ENCODE measurements around the gene IDS.
A peak's percentile ranks its signal among the peaks of the same experiment; 100 is the strongest.
"Not testable (repeated sequence)": the region's sequence is repeated elsewhere in the genome, so short reads cannot be mapped to it uniquely, and the experiment has no call there.

The IDS gene

DNA sequence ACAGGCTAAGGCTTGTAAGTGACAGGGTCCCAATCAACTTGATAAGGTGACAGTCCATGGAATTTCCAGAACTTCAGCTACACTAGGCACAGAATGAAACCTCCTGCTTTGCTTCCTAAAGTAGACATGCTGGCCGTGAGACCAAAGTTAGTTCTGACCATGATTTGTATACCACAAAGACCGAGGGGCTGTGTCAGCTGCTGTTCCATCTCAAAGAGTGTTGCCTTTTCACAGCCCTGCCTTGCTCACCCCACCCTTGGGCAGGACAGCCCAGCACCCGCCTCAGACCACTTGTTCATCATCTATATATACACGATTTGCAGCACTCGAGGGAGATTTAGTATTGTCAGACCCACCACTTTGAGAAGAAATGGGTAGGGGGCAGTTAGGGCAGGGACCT is 5.3 kb downstream of the IDS start:
- DNase-seq, result no peak

DNA sequence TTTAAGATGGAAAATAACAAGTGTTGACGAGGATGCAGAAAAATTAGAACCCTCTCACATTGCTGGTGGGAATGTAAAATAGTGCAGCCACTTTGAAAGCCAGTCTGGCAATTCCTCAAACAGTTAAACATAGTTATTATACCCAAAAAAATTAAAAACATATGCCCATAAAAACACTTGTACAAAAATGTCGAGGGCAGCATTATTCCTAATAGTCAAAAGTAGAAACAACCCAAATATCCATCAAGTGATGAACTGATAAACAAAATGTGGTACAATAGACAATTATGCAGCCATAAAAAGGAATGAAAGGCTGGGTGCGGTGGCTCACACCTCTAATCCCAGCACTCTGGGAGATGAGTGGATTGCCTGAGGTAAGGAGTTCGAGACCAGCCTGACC is 6.3 kb downstream of the IDS start:
- DNase-seq, result no peak

DNA sequence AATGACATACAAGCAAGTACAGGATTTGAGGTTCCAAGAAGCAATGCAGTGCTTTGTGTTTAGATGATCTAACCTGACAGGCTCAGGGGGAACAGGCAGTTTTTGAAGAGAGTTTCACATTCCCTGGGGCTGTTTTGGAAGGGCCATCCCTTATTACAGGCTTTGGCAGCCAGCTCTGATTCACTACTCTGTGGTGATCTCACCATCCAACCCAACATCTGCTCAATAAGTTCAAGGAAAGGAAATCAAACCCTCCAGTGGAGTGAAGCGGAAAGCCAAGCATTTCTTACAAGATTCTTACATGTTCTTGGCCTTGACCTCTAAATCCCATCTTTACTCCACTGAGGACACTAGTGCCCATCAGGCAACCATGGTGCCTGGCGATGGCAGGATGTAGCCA is 7.5 kb downstream of the IDS start:
- DNase-seq, result no peak

DNA sequence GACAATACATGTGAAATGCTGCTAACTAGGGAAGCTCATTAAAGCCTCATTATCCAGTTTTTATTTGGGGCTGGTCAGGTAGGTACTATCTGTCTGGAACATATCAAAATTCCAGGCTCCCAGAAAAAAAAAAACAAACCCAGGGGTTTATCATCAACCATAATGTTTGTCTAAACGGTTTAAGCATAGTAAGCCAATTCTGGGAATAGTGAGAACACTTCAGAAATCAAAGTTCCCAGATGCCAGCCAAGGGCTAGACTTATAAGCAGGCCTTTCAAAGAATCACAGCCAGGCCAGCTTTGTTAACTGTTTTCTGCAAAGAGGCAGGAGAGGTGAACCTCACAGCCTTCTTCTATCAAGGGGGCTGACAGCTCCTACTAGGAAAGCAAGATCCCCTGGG is 8.1 kb downstream of the IDS start:
- DNase-seq, result no peak

DNA sequence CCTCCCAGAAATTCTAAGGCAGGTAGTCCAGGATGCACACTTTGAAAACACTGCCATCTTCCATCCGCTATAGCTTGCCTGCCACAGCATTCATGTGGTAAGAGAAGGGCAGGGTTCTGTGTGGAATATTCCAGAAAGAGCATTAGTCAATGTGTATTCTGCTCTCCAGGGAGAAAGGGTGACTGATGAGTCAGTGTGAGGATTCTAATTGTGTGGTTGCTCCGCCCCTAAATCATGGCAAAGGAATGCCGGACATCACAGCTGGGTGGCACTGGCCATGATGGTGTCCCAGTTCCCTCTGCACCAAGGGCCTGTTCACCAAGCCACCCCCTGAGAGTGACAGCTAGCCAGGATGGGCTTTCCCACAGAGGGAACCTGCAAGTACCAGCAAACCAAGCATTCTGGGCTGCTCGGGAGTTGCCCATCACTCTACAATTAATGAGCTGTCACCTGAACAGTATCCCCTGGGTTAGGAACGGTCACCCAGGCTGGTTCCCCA is 9.5 kb downstream of the IDS start:
- DNase-seq, result peak in 1 of 58 donors; percentile 23

DNA sequence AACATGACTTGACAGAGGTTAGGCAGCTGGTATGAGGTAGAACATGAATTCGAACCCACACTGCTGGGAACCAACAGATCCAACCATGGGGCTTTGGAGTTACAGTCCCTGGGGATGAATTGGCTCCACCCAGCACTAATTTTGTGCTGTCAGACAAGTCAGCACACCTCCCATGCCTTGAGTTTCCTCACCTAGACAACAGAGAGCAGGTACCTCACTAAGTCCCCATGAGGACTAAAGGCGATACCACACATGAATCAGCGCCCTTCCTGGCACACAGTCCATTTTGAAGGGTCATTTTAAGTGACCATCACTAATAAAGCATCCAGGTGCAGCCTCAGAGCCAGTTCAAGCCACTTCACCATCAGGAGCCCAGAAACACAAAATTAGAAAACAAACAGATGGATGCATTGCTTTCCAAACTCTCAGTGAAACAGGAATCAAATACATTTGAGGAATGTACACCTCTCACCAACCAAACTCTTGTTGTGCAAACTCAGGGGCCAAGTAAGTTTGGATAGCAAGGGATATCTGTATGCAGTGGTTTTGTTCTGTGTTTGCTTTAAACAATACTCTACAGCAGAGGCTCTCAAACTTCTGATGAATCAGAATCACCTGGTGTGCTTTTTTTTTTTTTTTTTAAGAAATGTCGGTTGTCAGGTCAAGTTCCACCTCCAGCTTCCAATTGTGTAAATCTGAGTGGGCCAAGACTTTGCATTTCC is 10.1 kb downstream of the IDS start:
- DNase-seq, result no peak

DNA sequence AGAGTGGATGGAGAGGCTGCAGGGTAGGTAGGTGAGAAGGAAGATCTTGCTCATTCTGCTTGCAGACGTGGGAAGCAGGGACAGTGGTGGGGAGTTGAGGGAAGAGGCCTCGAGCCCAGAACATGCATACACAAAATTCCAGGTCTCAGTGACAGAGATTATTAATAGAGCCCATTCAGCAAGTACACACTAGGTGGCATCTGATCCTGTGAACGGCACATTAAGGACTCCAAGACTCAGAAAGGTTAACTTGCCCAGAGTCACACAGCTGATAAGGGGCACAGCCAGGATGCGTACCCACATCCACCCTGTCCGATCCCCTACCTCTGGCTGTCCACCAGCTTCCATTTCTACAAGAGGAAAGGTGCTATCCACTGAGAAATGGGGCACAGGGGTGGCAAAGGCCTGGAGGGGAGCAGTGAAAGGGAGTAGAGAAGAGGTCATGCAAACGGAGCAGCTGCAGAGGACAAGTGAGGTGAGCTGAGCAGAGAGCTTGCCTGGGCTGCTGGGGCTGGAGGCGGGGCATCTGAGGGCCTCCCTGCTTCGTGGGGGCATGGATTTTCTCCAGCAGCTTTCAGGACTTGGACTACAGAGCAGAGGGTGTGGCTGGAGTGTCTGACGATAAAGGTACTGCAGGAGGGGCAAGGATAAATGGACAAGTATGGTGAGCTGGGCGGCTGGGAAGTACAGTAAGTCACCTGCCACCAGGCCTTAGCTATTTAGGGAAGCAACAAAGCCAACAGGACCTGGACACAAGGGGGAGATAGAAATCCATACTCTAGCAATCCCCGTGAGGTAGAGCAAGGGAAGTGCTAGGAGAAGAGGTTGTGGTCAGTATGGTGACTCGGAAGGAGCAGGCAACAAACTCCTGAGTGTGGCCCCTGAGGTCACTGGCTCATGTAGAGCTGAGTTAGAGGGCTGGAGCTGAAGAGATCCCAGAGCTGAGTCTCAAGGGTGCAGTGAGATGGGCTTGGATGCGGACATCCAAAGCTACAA is 11.2 kb downstream of the IDS start:
- no peak for DNase-seq

DNA sequence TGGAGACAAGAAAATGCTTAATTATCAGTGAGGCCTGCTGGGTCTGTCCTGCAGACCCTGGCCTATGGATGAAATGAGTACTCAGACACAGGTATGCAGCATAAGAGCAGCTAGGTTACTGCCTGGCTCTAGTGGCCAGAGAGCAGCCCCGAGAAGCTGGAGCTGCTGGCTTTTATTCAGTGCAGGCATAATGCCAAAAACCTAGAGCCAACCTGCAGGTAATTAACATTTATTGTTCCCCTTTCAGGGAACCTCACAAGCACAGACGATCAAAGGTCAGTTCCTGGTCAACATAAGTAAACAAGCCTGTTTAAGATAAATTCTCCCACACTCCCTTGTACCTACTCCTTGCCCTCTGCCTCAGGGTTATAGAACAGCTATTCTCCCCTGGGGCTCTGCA is 13.3 kb downstream of the IDS start:
- no peak for DNase-seq

DNA sequence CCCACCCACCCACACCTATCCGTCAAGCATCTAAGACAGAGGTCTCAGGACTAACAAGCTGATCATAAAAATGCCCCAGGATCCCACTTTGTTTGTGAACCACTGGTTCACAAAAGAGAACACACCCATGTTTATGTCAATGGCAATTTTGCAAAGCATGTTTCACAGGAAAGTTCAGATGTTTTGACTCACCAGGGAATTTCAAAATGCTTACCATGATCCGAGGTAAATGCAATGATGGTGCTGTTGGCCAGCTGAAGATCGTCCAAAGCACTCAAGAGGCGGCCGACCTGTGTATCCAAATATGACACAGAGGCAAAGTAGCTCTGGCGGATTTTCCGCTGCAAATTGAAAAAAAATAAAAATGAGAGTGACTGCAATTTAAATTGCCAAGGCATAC is 15.0 kb downstream of the IDS start:
- DNase-seq, result no peak

DNA sequence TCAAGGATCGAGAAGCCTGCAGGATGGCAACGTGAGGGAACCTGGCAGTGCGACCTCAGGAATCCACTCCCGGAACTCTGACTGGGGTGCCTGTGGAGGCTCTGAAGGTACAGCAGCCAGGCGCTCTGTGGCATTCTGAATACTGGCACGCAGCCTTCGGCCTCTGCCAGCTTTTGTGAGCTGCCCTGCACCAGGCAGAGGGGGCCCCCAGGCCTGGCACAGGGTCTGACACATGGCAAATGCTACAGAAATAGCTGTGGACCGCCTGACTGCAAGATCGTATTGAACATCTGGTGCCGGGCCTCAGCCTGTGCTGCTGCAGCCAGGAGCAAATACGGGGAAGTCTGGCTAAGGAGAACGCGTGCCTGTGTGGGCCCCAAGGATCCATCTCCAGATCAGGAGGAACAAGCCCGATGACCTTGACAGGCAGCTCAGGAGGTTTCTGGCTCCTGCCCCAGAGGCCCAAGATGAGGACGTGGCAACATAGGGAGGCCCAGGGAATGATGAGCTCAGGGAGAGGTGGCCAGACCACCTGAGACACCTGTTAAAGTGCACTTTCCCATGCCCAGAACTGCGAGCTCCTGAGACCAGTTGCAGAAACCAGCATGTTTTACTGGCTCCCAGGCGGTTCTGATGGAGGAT is 16.6 kb downstream of the IDS start:
- DNase-seq, result not testable (repeated sequence)

DNA sequence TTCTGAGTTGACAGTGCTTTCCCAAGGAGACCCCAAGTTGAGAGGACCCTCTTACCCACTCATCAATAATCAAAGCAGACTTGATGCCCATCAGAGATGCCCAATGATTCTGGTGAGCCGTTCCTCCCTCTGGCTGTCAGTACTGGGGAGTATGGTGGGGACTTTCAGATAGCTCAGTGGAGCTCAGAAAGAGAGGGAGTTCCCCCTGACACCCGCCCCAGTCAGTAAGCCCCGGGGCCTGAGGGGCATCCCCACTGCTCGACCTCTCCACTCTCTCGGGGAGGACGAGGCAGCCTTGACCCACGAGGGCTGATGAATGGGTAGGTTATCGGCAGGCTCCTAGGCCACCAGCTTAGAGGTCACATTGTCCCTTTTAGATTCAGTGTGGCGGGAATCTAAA is 17.1 kb downstream of the IDS start:
- not testable (repeated sequence) for DNase-seq

DNA sequence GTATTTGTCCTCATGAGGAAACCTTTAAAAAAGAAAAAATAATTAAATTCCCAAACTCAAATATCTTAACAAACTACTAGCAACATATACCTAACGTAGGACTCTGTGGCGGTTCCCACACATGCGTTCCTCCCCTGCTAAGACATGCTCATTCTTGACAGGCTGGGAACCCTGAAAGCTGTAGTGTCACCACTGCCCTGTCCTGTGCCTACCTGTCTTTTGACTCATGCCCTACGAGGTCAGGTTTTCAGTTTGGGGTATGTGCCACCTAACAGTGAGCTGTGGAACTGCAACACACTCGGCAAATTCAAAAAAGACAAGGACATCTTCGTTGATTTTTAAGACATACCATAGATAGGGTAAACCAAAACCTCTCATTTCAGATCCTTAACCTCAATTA is 17.8 kb downstream of the IDS start:
- DNase-seq, result no peak

DNA sequence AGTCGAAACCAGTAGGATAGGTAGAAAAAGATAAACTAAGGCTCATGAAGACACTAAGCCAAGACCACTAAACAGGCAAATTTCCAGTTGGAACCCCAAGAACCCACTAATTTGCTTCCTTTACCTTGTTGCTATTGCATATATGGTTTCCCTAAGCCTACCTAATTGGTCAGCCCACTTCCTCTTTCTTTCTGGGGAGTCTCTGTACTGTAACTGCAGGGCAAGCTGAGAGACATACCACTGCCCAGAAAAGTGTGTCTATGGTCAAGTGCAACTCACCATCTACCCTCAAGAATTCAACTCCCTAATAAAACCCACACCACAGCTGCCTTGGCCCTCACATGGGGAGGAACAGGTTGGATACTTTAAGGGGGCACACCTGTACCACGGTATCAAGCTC is 28.6 kb downstream of the IDS start:
- no peak for DNase-seq

DNA sequence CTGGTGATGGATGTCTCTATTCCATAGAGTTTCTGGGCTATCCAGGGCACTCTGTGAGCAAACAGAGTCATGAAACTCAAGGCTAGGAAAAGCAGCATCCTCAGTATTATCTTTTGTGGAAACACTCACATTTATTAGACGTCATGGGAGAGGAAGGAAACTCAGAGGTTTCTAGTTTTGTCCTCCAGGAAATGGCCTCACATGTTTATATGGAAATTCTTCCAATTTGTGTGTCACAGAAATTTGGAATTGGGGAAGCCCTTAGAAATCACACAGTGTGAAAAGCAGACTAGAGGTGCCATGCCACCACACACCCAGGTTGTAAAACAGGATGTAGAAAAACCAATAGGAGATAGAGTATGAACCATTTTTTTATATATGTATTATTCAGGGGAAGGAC is 31.1 kb downstream of the IDS start:
- no peak for DNase-seq

DNA sequence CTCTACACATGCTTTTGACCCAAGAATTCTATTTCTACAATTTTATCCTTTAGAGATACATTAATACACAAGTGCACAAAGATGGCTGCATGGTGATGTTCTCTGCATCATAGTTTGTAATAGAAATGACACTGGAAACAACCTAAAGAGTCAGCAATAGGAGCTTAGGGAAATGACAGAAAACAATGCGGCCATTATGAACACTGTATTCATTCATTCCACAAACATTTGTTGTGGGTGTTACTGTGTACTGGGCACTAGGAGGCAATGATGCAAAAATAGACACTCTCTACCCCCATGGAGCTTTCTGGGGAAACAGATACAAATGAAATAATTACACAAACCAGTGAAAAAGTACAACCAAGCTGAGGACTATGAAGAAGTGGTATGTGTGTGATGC is 32.0 kb downstream of the IDS start:
- no peak for DNase-seq

DNA sequence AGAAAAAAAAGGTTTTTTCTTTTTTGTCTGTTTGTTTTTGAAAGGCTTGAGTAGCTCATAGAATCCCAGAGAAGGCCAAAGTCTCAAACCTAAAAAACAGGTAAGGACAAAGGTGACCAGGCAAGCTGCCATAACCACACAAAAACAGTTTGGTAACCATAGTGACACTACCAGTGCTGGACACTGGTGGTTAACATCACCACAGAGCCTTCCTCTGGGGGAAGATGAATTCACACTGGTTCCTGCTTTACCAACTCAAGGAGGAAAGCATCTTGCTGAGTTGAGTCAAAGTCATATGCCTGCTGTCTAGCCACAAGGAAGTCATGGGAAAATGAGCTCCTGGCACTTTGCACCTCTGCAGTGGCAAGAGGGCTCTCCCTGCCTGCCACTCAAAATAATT is 32.5 kb downstream of the IDS start:
- DNase-seq, result no peak

DNA sequence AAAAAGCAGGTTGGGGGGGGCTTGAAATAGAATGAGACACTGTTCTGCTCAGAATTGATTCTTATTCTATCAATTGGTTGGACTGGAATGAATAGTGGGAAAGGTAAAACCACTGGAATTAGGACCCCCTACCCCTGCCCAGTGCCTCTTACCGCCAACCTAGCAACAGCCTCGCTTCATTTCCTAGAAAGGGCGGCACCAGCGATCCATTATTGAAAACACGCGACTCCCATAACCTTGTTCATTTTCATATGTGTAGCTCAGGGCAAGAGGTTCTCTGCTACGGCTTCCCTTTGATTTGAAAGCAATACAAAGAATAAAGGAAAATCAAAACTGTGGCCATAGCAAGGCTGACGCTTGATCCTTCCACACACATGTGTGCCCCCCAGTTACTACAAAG is 33.7 kb downstream of the IDS start:
- no peak for DNase-seq

DNA sequence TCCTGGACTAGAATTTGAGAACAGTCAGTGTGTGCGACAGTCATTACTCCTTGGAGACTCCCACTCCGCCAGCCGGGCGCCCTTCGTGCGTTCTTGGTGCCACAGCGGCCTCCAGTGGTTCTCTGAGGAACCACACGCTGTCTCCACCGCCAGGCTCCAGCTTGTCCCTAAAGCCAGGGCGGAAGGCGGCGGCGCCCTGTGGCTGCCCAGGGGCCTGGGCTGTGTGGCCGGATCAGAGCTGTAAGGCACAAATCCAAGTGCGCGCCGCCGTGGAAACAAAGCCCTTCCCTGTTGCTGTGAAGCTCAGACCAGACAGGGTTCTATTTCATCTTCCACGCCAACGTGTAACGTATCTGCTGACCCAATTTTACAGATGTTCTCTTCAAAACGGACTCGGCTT is 34.2 kb downstream of the IDS start:
- DNase-seq, result peak; percentile 2 to 86 (median 72)

DNA sequence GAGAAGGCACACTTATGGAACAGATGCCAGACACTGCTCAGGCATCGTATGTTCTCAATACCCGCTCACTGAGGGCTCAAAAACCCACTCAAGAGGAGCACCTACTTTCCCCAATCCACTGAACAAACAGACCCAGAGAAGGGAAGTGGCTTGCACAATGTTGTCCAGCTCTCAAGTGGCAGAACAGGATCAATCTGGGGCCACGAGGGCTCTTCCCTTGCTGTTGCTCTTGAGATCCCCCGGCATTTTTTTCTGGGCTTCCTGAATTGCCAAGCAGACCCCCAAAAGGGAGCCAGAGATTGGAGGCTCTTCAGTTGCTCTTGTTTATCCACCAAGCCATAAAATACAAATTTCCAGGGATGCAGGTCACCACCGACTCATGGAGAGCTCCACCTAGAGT is 35.7 kb downstream of the IDS start:
- DNase-seq, result no peak

DNA sequence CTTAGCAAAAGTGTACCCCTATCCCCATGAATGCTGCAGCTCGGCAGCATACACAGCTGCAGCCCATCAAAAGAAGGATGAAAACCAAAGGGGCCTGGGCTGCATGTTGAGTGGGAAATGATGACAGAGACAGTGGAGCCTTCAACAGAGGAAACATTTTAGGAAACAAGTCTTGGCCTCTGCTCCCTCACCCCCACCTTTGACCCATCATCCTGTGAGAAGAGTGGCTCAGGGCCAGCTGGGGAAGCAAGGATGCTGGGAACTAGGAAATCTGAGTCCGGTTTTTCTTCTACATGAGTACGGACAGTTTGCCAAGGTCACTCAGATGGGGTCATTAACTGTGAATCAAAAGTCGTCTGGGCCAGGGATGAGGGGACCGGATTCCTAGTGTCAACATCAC is 37.2 kb downstream of the IDS start:
- no peak for DNase-seq

DNA sequence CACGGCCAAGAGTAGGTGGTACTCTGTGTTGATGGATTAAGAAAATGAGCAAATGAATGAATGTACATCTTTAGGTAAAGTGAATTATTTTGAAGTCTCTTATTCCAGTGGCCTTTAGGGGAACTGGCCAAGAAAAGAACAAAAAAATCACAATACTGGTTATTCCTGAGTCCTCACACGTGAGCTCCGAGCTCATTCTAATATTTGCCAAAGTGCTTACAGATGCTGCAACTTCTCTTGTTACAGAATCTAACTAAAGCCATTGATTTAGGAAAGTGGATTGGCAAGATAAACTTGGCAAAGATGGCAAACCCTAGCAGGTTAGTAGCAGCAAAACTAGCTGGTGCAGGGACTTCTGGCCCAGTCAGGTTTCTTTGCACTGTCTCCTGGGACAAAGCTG is 37.6 kb downstream of the IDS start:
- DNase-seq, result no peak

DNA sequence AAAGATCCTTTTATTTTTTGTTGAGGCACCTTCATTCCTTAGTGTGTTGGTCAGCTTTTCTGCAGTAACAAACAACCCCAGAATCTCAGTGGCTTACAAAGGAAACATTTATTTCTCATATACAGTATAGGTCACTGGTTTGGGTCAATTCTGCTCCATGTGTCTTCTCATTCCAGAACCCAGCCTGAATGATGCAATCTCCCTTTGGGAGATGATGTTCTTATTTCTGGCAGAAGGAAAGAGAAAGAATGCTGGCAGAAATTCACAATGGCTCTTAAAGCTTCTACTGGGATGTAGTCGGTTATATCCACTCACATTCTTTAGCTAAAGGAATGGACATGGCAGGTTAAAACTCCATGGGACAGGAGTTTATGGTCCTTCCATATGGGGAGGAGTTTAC is 42.3 kb downstream of the IDS start:
- no peak for DNase-seq
